Dedifferentiated amniotic fluid mesenchymal stem cell (primary cell): ENCODE measurements around the gene ZBTB32.
"Not testable (repeated sequence)": the region's sequence is repeated elsewhere in the genome, so short reads cannot be mapped to it uniquely, and the experiment has no call there.

Source experiments
- DNase-seq: peaks from one replicate; pipeline ENCODE4 v3.0.0-alpha.2; 2016; ENCODE audit errors: extremely low spot score

ZBTB32 gene

DNA sequence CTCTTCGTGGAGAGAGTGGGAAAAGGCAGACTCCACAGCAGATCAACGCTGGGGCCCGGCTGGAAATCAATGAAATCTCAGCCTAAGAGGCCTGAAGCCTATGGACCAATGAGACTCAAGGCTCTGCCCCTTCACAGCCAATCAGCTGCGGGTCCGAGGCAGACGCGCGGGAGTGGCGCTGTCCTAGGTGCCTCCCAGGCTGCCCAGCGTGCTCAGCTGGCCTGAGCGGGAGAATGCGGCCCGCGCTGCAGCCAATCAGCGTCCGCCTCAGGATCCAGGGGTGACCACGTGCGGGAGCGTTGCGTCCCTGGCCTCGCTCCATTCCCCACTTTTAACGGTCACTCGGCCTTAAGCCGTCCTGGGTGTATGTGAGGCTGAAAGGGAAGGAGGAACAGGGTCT, at the start of gene ZBTB32:
TSS of gene ZBTB32 (plus strand) at position 341 of the 400 bp plus-strand sequence. CDS start 10,069 bp downstream, outside the sequence.
- DNase-seq, result no peak

DNA sequence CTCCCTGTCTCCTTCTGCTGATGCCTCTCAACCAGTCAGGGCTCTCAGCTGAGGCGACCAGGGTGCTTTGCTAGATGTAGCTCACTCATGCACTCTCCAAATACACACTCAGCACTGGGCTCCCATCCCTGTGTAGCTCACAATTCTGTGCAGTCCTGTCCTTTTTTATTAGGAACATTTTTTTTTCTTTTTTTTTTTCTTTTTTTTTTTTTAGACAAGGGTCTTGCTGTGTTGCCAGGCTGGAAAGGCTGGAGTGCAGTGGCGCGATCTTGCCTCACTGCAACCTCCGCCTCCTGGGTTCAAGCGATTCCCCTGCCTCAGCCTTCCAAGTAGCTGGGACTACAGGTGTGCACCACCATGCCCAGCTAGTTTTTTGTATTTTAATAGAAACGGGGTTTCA, 49.5 kb upstream of the ZBTB32 start:
- DNase-seq, result not testable (repeated sequence)

- DNase-seq, result no peak
Observed at GRCh38 chr19:35655600-35655999, 48.8 kb upstream of the ZBTB32 start.

DNA sequence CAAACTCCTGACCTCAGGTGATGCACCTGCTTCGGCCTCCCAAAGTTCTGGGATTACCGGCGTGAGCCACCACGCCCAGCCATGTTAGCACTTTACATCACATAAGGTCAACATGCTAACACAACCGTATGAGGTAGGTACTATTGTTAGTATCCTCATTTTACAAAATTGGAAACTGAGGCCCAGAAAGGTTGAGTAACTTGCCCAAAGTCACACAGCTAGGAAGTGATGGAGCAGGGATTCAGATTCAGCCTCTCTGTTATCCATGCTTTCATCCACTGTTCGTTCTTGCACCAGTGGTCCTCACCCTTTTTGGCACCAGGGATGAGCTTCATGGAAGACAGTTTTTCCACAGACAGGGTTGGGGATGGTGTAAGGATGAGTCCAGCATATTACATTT, 47.7 kb upstream of the ZBTB32 start:
- no peak for DNase-seq

GRCh38 chr19:35657904-35658700, 46.3 kb upstream of the ZBTB32 start:
- no peak for DNase-seq

DNA sequence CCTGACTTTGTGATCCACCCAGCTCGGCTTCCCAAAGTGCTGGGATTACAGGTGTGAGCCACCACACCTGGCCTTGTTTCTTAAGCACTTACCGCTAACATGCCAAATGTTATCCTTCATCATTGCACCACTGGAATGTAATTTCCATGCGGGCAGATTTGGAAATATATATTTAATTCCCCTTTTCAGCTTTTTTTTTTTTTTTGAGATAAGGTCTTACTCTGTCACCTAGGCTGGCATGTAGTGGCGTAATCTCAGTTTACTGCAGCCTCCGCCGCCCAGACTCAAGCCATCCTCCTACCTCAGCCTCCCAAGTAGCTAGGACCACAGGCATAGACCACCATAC, 42.4 kb upstream of the ZBTB32 start:
- DNase-seq, result no peak

GRCh38 chr19:35663981-35664380, 40.4 kb upstream of the ZBTB32 start:
- DNase-seq, result no peak

GRCh38 chr19:35665157-35665556, 39.2 kb upstream of the ZBTB32 start:
- no peak for DNase-seq

DNA sequence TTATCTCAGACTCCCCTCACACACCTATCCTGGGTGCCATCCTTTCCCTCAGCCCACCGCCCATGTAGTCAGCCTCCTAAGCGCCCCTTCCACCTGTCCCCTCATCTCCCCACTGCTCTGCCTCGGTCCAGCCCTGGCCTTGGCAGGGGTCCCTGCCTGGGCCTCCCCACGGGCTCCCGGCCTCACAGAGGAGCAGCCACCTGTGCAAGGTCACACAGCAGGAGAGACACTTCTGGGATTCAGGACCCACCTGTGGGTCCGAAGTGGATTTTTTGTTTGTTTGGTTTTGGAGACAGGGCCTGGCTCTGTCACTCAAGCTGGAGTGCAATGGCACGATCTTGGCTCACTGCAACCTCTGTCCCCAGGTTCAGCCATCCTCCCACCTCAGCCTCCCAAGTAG, 38.8 kb upstream of the ZBTB32 start:
- DNase-seq, result no peak

GRCh38 chr19:35666251-35666913, 38.0 kb upstream of the ZBTB32 start, which contains the start of gene UPK1A:
TSS of gene UPK1A (plus strand) at chr19:35666517. CDS start at chr19:35666813, 296 bp downstream.
- DNase-seq, result no peak

- DNase-seq, result no peak
Observed at GRCh38 chr19:35669566-35669965, 34.8 kb upstream of the ZBTB32 start.

DNA sequence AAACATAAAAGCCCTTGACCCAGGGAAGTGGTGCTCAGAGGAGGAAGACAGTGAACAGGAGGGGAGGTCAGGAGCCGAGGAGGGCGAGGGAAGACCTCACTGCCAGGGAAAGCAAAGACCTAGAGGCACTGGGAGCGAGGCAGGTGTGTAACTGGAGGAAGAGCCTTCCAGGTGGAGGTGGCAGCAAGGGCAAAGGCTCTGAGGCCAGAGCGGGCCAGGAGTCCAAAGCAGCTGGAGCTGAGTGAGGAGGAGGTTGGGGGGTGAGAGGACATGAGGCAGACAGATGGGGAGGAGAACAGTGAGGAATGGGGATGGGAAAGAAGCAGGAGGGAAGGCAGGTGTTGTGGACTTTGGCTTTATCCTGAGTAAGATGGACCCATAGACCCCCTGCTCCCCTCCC, 34.4 kb upstream of the ZBTB32 start:
- DNase-seq, result no peak

DNA sequence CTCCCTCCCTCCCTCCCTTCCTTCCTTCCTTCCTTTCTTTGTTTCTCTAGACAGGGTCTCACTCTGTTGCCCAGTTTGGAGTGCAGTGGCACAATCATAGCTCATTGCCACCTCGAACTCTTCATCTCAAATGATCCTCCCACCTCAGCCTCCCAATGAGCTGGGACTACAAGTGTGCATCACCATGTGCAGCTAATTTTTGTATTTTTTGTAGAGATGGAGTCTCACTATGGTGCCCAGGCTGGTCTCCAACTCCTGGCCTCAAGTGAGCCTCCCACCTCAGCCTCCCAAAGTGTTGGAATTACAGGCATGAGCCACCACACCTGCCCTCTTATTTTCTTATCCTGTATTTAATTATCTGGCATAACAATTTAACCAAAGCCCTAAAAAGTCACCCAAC, 33.7 kb upstream of the ZBTB32 start:
- DNase-seq, result no peak

GRCh38 chr19:35671818-35672217, 32.5 kb upstream of the ZBTB32 start:
- no peak for DNase-seq

DNA sequence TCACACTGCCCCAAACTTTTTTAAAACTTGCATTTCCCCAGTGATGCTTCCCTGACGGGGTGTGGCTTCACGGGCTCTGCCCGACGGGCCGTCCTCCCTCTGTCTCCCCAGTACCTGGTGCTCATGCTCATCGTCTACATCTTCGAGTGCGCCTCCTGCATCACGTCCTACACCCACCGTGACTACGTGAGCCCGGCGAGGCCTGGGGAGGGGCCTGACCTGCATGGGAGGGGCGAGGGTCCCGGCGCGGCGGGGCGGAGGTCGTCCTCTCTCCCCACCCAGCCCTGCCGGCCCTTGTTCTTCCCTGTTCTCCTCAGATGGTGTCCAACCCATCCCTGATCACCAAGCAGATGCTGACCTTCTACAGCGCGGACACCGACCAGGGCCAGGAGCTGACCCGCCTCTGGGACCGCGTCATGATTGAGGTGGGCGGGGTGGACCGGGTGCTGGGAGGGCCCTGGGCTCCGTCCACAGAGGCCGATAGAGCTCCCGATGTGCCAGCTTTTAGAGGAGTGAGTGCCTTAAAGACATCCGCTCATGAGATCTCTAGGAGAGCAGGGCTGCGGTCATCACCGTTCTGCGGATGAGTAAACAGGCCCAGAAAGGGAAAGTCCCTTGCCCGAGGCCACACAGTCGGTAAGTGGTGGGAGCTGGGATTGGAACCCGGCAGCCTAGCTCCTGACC, 31.1 kb upstream of the ZBTB32 start:
- peak; percentile 52 for DNase-seq

GRCh38 chr19:35675589-35676140, 28.7 kb upstream of the ZBTB32 start:
- DNase-seq, result no peak

DNA sequence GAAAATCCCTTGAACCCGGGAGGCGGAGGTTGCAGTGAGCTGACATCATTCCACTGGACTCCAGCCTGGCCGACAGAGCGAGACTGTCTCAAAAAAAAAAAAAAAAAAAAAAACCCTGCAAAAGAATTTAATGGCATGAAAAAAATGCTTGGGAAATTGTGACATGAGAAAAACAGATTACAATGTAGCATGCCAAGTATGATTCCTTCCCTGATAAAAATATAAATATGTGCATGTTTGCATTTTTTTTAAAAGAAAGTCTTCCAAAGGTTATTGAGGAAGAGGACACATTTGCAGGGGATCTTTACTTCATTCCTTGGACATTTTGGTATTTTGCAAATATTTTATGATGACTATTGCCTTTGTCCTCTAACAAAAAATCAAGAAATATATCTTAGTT, 14.5 kb upstream of the ZBTB32 start:
- peak; percentile 36 for DNase-seq

GRCh38 chr19:35691106-35691505, 13.3 kb upstream of the ZBTB32 start:
- DNase-seq, result not testable (repeated sequence)

DNA sequence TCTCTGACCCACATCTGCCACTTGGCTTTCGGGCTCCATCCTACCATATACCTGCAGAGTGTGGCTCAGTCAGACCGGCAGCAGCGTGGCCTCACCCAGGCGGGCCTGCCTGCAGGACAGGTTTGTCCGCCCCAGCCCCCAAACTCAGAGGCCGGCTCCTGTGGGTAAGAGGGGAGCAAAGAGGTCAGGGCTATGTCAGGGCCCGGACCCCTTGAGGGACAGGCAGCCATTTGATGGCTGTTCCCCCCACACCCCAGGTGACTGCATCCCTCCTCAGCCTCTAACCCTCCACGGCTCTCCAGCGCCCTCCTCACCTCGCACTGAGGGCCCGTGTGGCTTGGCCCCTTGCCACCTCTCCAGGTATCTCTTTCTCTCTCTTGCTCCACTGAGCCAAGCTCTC, 12.3 kb upstream of the ZBTB32 start:
- DNase-seq, result no peak

DNA sequence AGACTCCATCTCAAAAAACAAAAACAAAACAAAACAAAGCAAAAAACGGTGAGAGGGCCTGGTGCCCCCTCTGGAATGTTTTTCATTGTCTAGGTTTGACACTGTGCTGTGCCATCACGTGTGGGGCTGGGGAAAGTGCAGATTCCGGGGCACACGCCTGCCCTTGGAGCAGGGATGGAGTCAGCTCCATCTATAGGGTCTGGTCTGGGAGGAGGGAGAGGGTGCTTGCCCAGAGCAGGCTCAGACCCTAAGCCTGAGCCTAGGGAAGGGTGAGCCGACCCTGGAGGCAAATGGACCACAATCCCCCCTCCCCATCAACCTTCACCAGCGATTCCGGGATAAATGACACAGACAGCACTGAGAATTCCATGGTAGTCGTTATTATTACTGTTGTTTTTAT, 10.9 kb upstream of the ZBTB32 start:
- no peak for DNase-seq

- DNase-seq, result peak; percentile 75
Observed at GRCh38 chr19:35693835-35694599, 10.3 kb upstream of the ZBTB32 start.
